H1 (cell line): ENCODE data around the gene TTBK1. TPM values are rescaled to one million over a fixed set of nuclear protein-coding genes. Genes with fewer than 3 reads are reported as not detected.

Source experiments
- CTCF ChIA-PET: fragments of 300-600 bp; sonication (Branson Sonifier 250); formaldehyde crosslinking; loops from one replicate; lab custom pipeline; 2021; ENCODE audit not compliant: partially characterized antibody; lab: Charles Lee
- POLR2A ChIA-PET: fragments of 300-600 bp; sonication (Branson Sonifier 250); formaldehyde crosslinking; loops from one replicate; lab custom pipeline; 2021; ENCODE audit warnings: inconsistent platforms; ENCODE audit not compliant: partially characterized antibody; lab: Charles Lee
- DNase-seq, 2 experiments: peaks; one replicate each; pipeline versions ENCODE4 v3.0.0 to v3.0.0-alpha.2; 2010 to 2022; ENCODE audit warnings: low spot score in 2 of 2, low read depth in 1 of 2, mixed read lengths in 1 of 2
- FAIRE-seq: peaks from 2 replicates; lab custom pipeline; 2011; peaks lifted over from hg19 to GRCh38; lab: Jason Lieb, UNC
- H2AFZ ChIP-seq: 2 replicates; pipeline ENCODE4 v1.8.1; 2012; ENCODE audit warnings: low read length, inconsistent platforms
- H2AK5ac ChIP-seq: 2 replicates; pipeline ENCODE4 v1.6.1; 2013; ENCODE audit warnings: low read depth, low read length
- H2BK120ac ChIP-seq: replicated peaks from 2 replicates; pipeline ENCODE3; 2013; ENCODE audit warnings: low read depth, low read length, inconsistent platforms
- H2BK12ac ChIP-seq: 2 replicates; pipeline ENCODE4 v1.6.1; 2013; ENCODE audit warnings: low read depth, low read length
- H2BK15ac ChIP-seq: 2 replicates; pipeline ENCODE4 v1.6.1; 2013; ENCODE audit warnings: low read length
- H2BK20ac ChIP-seq: 2 replicates; pipeline ENCODE4 v1.6.1; 2013; ENCODE audit warnings: low read length
- H2BK5ac ChIP-seq: 2 replicates; pipeline ENCODE4 v1.6.1; 2013; ENCODE audit warnings: low read depth, low read length
- H3K14ac ChIP-seq: 2 replicates; pipeline ENCODE4 v1.6.1; 2013; ENCODE audit warnings: inconsistent platforms; ENCODE audit not compliant: insufficient read length
- H3K18ac ChIP-seq: 2 replicates; pipeline ENCODE4 v1.6.1; 2013; ENCODE audit warnings: low read length; ENCODE audit errors: extremely low read depth
- H3K23ac ChIP-seq: 2 replicates; pipeline ENCODE4 v1.6.1; 2013; ENCODE audit warnings: inconsistent platforms; ENCODE audit not compliant: insufficient read length
- H3K23me2 ChIP-seq: 2 replicates; pipeline ENCODE4 v1.6.1; 2013; ENCODE audit warnings: low read depth, low read length
- H3K27ac ChIP-seq: 2 replicates; pipeline ENCODE4 v1.6.1; 2011; ENCODE audit warnings: low read depth, low read length, inconsistent platforms
- H3K27me3 ChIP-seq, 4 experiments: replicated peaks in 1 of 4; 1 replicate in 1 of 4; 2 replicates in 3 of 4; pipeline versions ENCODE4 v1.6.1 to v1.8.1; 2011 to 2013; ENCODE audit warnings: low read length in 3 of 4, mild to moderate bottlenecking in 3 of 4, inconsistent platforms in 2 of 4, mixed read lengths in 2 of 4, moderate library complexity in 1 of 4; ENCODE audit not compliant: control insufficient read depth in 3 of 4, insufficient read depth in 3 of 4; ENCODE audit errors: extremely low read depth in 1 of 4
- H3K36me3 ChIP-seq, 4 experiments: 2 replicates each; pipeline versions ENCODE4 v1.6.1 to v1.8.1; 2011 to 2013; ENCODE audit warnings: mild to moderate bottlenecking in 4 of 4, low read length in 3 of 4, moderate library complexity in 2 of 4, control low read depth in 1 of 4, inconsistent platforms in 1 of 4; ENCODE audit not compliant: insufficient read depth in 4 of 4, control insufficient read depth in 2 of 4
- H3K4ac ChIP-seq: replicated peaks from 2 replicates; pipeline ENCODE3; 2013; ENCODE audit warnings: low read length, low read depth, mixed read lengths, inconsistent platforms; ENCODE audit not compliant: insufficient read length
- H3K4me1 ChIP-seq, 4 experiments: replicated peaks in 1 of 4; 1 replicate in 1 of 4; 2 replicates in 3 of 4; pipeline versions ENCODE4 v1.6.1 to v1.8.1; 2011 to 2013; ENCODE audit warnings: low read length in 3 of 4, inconsistent platforms in 2 of 4, mixed read lengths in 1 of 4; ENCODE audit not compliant: insufficient read depth in 4 of 4, control insufficient read depth in 3 of 4
- H3K4me2 ChIP-seq, 2 experiments: 2 replicates each; pipeline versions ENCODE4 v1.6.1 to v1.8.1; 2011 to 2013; ENCODE audit warnings: low read depth in 2 of 2, low read length in 2 of 2, control low read depth in 1 of 2, inconsistent platforms in 1 of 2, mild to moderate bottlenecking in 1 of 2; ENCODE audit not compliant: insufficient read depth in 1 of 2
- H3K4me3 ChIP-seq, 4 experiments: fragments of 200-600, 300-600 bp in 1 of 4; sonication (generic), shearing (Covaris generic), sonication (Bioruptor Twin) in 1 of 4; 2 replicates each; pipeline versions ENCODE4 v1.5.1 to v1.8.1; 2011 to 2016; ENCODE audit warnings: low read length in 4 of 4, low read depth in 3 of 4, control low read depth in 2 of 4, inconsistent platforms in 2 of 4, mild to moderate bottlenecking in 2 of 4, mixed read lengths in 1 of 4, moderate library complexity in 1 of 4; ENCODE audit not compliant: insufficient read depth in 2 of 4; ENCODE audit errors: extremely low read depth in 1 of 4
- H3K56ac ChIP-seq: replicated peaks from 2 replicates; pipeline ENCODE3; 2013; ENCODE audit warnings: low read depth, mild to moderate bottlenecking, mixed read lengths, low read length, inconsistent platforms; ENCODE audit not compliant: insufficient read length
- H3K79me1 ChIP-seq: 2 replicates; pipeline ENCODE4 v1.6.1; 2013; ENCODE audit warnings: low read depth, low read length, control low read depth
- H3K79me2 ChIP-seq, 2 experiments: 2 replicates each; pipeline versions ENCODE4 v1.6.1 to v1.8.1; 2012 to 2013; ENCODE audit warnings: low read length in 2 of 2, mild to moderate bottlenecking in 2 of 2, inconsistent platforms in 1 of 2; ENCODE audit not compliant: insufficient read depth in 2 of 2, control insufficient read depth in 1 of 2
- H3K9ac ChIP-seq, 4 experiments: replicated peaks in 1 of 4; 1 replicate in 1 of 4; 2 replicates in 3 of 4; pipeline versions ENCODE4 v1.6.1 to v1.8.1; 2011 to 2013; ENCODE audit warnings: low read depth in 3 of 4, low read length in 3 of 4, control low read depth in 2 of 4, mild to moderate bottlenecking in 2 of 4, moderate library complexity in 2 of 4, inconsistent platforms in 1 of 4; ENCODE audit errors: extremely low read depth in 1 of 4
- H3K9me3 ChIP-seq, 2 experiments: 2 replicates each; pipeline versions ENCODE4 v1.6.1 to v1.8.1; 2012 to 2013; ENCODE audit warnings: mild to moderate bottlenecking in 2 of 2, moderate library complexity in 2 of 2, control low read depth in 1 of 2, inconsistent platforms in 1 of 2, low read depth in 1 of 2, low read length in 1 of 2, mixed read lengths in 1 of 2; ENCODE audit not compliant: insufficient read depth in 2 of 2
- H4K20me1 ChIP-seq, 2 experiments: replicated peaks in 1 of 2; 2 replicates each; pipeline versions ENCODE3 to v1.8.1; 2011 to 2013; ENCODE audit warnings: inconsistent platforms in 2 of 2, low read length in 2 of 2, mild to moderate bottlenecking in 1 of 2; ENCODE audit not compliant: insufficient read depth in 2 of 2, control insufficient read depth in 1 of 2
- H4K5ac ChIP-seq: 2 replicates; pipeline ENCODE4 v1.6.1; 2013; ENCODE audit warnings: low read length, low read depth, mixed read lengths, inconsistent platforms; ENCODE audit not compliant: insufficient read length
- H4K8ac ChIP-seq: 2 replicates; pipeline ENCODE4 v1.8.0; 2013; ENCODE audit warnings: mild to moderate bottlenecking, moderate library complexity, low read length, inconsistent platforms; ENCODE audit not compliant: insufficient read depth; ENCODE audit errors: extremely low read depth
- H4K91ac ChIP-seq: replicated peaks from 2 replicates; pipeline ENCODE3; 2013; ENCODE audit warnings: low read length, mixed read lengths, inconsistent platforms; ENCODE audit not compliant: insufficient read length
- CHD1 ChIP-seq: IDR thresholded peaks from 2 replicates; pipeline ENCODE4 v1.6.1; 2012; ENCODE audit warnings: low read depth, low read length, improper control_type of control experiment
- EGR1 ChIP-seq: IDR thresholded peaks from 2 replicates; pipeline ENCODE4 v1.6.1; 2011; ENCODE audit warnings: low read depth, low read length, borderline replicate concordance
- HDAC2 ChIP-seq, 2 experiments: fragments of 300-600 bp in 1 of 2; sonication (generic) in 1 of 2; IDR thresholded peaks; 2 replicates each; pipeline ENCODE4 v1.6.1; 2011 to 2012; ENCODE audit warnings: low read depth in 2 of 2, low read length in 2 of 2, mild to moderate bottlenecking in 2 of 2, moderate library complexity in 2 of 2, borderline replicate concordance in 1 of 2, inconsistent platforms in 1 of 2
- JUN ChIP-seq: IDR thresholded peaks from 2 replicates; pipeline ENCODE4 v1.6.1; 2011; ENCODE audit warnings: low read depth, mild to moderate bottlenecking, improper control_type of control experiment, low read length
- MAFK ChIP-seq: IDR thresholded peaks from 2 replicates; pipeline ENCODE4 v1.6.1; 2012; ENCODE audit warnings: low read depth, mild to moderate bottlenecking, improper control_type of control experiment, low read length
- SAP30 ChIP-seq: fragments of 300-600 bp; sonication (generic); IDR thresholded peaks from 2 replicates; pipeline ENCODE4 v1.7.1; 2012; ENCODE audit warnings: low read length, moderate library complexity, mild to moderate bottlenecking, inconsistent platforms; ENCODE audit not compliant: insufficient read depth, insufficient replicate concordance
- WGBS, 2 experiments: shearing (Covaris generic) in 1 of 2; methylation state at CpG; one replicate each; pipeline versions ENCODE4 v1.1.6 to v1.1.7; 2013 to 2015; ENCODE audit warnings: low lambda C conversion rate in 2 of 2, mixed read lengths in 2 of 2, inconsistent platforms in 1 of 2, low coverage in 1 of 2, missing lambda C conversion rate in 1 of 2; ENCODE audit not compliant: insufficient replicate concordance in 2 of 2, insufficient coverage in 1 of 2, insufficient read length in 1 of 2; ENCODE audit errors: extremely low coverage in 1 of 2, missing lambda C conversion rate in 1 of 2; 5-methylcytosine and 5-hydroxymethylcytosine counted together
- polyA plus RNA-seq, 7 experiments: library from polyadenylated mRNA; depleted of rRNA in 3 of 7; stranded (reverse) in 5 of 7; unstranded in 2 of 7; fragments of >200 nt in 5 of 7; fragments of 200-250 nt in 2 of 7; gene quantifications; 1 replicate in 5 of 7; 2 replicates in 1 of 7; 4 replicates in 1 of 7; pipeline versions ENCODE4 v1.2.1 to v1.2.3, GENCODE V29; 2011 to 2013; ENCODE audit warnings: missing spikeins in 2 of 7, mixed read lengths in 2 of 7
- total RNA-seq: library from RNA; stranded (reverse); fragmentation: NEBNext Ultra II Directional; extraction: Animal tissue kit (Norgen Biotek cat#: 25700); gene quantifications from 2 replicates; pipeline ENCODE4 v1.2.1, GENCODE V29; 2021

TTBK1 gene
- total and polyA plus RNA-seq, 2 of the 8 experiments (the other 6 are each of a cell fraction or from before 2014, with no cell fraction given) = 0.53 to 1.6 TPM

- POLR2A ChIA-PET = no interaction called here
- H3K4me3 ChIP-seq = no peak overlapping the region
- no peaks in the 10 kb centered on the region for H3K79me1 ChIP-seq
- no peak overlapping the region for H4K91ac ChIP-seq
- no peak overlapping the region for H3K14ac ChIP-seq
- no peak overlapping the region for H3K9ac ChIP-seq
- no peaks in the 10 kb centered on the region for H4K20me1 ChIP-seq
- H4K5ac ChIP-seq = no peak overlapping the region
- H3K27me3 ChIP-seq = peaks cover 0 to 28% (median 19%) of the 10 kb centered on the region in 4 experiments; a peak in 5 of 7 replicates
- no peak overlapping the region for H4K8ac ChIP-seq
- DNase-seq (no peak), FAIRE-seq (no peak)
- H3K4me1 ChIP-seq = peaks cover 2 to 19% (median 12%) of the 10 kb centered on the region in 4 experiments; a peak in 6 of 7 replicates
- no peak overlapping the region for H3K56ac ChIP-seq
- 88% methylated on average over 11 of the region's 18 CpGs; no CpG with 5 or more reads in 1 of the 2 experiments for WGBS, 2 experiments
- no peak overlapping the region for H3K4ac ChIP-seq
- CTCF ChIA-PET = interaction anchor here (0.7 kb wide), 1 partner anchor 25 kb away, joined by 3 read pairs; no protein-coding TSS in a partner anchor
- no peak overlapping the region for H2BK20ac ChIP-seq
- no peaks in the 10 kb centered on the region for H3K36me3 ChIP-seq
- no peak overlapping the region for H2BK5ac ChIP-seq
- no peaks in the 10 kb centered on the region for H3K9me3 ChIP-seq
- H3K23me2 ChIP-seq = no peaks in the 10 kb centered on the region; the same call in 1 of the 2 replicates
- no peak overlapping the region for H2BK15ac ChIP-seq
- no peak overlapping the region; the same call in 1 of the 2 replicates for H2BK12ac ChIP-seq
- no peak overlapping the region for H3K23ac ChIP-seq
- no peak overlapping the region for H3K27ac ChIP-seq
- H2BK120ac ChIP-seq = no peak overlapping the region
- no peaks in the 10 kb centered on the region for H3K79me2 ChIP-seq
- no peak overlapping the region for H3K4me2 ChIP-seq
- TF ChIP-seq MAFK (no peak), SAP30 (no peak), HDAC2 (IDR thresholded peaks at IDR 0.05; ENCODE audit: borderline replicate concordance in 1 of 2, low read depth in 2 of 2, low read length in 2 of 2) (no peak), JUN (no peak), EGR1 (no peak), CHD1 (no peak)
- H2AFZ ChIP-seq = no peak overlapping the region
- no peak overlapping the region for H2AK5ac ChIP-seq
- no peak overlapping the region for H3K18ac ChIP-seq
These were observed 40.2 kb downstream of the TTBK1 start for GRCh38 chr6:43283514-43283901.
